Spleen (tissue), 7 donors: Measurements from ENCODE around the gene ZNF772.
A peak's percentile ranks its signal among the peaks of the same experiment; 100 is the strongest.
"Not testable (repeated sequence)": the region's sequence is repeated elsewhere in the genome, so short reads cannot be mapped to it uniquely, and the experiment has no call there.

Experiments used
- POLR2AphosphoS5 ChIP-seq, 3 donors: sonication (generic); formaldehyde crosslinking; IDR thresholded peaks; one replicate each; pipeline ENCODE4 v1.5.1; 2017; ENCODE audit warnings: antibody characterized with exemption in 3 of 3
- TF ChIP-seq, protein P1 (sequence below), 11 experiments: fragments of 200-600 bp in 7 of 11; fragments of 450-650 bp in 4 of 11; sonication (generic) in 4 of 11; IDR thresholded peaks in 8 of 11; conservative IDR thresholded peaks in 3 of 11; 1 replicate in 7 of 11; 2 replicates in 4 of 11; pipeline versions ENCODE4 v1.4.0 to v1.8.0; 2016 to 2021; ENCODE audit warnings: antibody characterized with exemption in 11 of 11, inconsistent platforms in 4 of 11, mild to moderate bottlenecking in 1 of 11
- donor health status: DM: no; HTN: no; CAD: no; lungs with moderate emphysema.
- donor health status: DM: no; HTN: no; CAD: no.
- donor health status: DM: no; HTN: no; CAD: no.

DNA sequence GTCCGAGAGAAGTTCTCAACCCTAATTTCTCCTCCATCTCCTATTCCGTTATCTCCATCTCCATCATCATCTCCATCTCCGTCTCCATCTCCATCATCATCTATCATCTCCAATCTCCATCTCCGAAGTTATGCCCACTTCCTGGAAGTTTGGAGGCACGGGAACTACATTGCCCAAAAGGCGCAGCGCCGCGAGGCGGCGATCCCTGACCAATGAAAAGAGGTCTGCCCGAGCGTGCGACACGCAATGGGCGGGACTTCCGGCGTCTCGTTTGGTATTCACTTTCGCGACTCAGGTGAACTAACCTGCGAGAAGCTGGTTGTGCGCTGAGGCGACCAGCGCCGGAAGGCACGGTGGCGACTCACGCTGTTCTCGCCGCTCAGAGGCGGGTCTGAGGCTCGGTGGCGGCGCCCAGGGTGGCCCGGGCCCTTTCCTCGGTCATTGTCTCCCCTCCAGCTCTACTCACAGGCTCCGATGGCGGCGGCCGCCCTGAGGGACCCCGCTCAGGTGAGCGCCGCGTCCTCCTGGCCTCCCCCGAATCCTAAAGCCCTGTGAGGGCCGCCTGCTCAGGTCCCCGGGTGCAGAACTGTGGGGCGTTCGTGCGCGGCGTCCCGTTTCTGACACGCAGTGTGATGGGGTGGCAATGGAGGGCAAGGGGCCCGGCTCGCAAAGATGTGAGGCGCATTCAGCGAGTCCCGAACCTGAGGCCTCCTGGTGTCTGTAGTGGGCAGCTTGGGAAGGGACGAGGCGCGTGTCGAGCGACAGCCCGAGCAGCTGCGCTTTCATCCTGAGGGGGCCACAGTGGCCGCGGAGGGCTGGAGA lies 10.3 kb upstream of the ZNF772 start, which contains the start of gene ZNF419:
- TF ChIP-seq, protein P1, sequence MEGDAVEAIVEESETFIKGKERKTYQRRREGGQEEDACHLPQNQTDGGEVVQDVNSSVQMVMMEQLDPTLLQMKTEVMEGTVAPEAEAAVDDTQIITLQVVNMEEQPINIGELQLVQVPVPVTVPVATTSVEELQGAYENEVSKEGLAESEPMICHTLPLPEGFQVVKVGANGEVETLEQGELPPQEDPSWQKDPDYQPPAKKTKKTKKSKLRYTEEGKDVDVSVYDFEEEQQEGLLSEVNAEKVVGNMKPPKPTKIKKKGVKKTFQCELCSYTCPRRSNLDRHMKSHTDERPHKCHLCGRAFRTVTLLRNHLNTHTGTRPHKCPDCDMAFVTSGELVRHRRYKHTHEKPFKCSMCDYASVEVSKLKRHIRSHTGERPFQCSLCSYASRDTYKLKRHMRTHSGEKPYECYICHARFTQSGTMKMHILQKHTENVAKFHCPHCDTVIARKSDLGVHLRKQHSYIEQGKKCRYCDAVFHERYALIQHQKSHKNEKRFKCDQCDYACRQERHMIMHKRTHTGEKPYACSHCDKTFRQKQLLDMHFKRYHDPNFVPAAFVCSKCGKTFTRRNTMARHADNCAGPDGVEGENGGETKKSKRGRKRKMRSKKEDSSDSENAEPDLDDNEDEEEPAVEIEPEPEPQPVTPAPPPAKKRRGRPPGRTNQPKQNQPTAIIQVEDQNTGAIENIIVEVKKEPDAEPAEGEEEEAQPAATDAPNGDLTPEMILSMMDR (IDR thresholded peaks at IDR 0.05 in 8 of 11, conservative IDR thresholded peaks at IDR 0.05 in 3 of 11), result not testable (repeated sequence)
- peak; percentile 88 to 91 (median 88) for TF ChIP-seq POLR2AphosphoS5 (IDR thresholded peaks at IDR 0.05)
